Measurements from ENCODE around the gene GOLGA8N.

Gene GOLGA8N

DNA sequence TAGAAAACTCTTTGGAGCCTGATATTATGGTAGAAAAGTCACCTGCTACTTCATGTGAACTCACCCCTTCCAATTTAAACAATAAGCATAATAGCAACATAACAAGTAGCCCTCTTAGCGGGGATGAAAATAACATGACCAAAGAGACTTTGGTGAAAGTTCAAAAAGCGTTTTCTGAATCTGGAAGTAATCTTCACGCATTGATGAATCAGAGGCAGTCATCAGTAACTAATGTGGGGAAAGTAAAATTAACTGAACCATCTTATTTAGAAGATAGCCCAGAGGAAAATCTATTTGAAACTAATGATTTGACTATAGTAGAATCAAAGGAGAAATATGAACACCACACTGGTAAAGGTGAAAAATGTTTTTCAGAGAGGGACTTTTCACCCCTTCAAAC lies 43.2 kb downstream of the GOLGA8N start:
- Histone ChIP-seq H3K27me3 (replicated peaks; ENCODE audit: control insufficient read depth, insufficient read depth, low read length) (no peaks in the 10 kb centered on the region), H3K4me3 (replicated peaks; ENCODE audit: low read depth, low read length) (peak overlapping the region; percentile 22), H3K36me3 (ENCODE audit: control insufficient read depth, insufficient read depth, low read length) (peaks cover under 1% of the 10 kb centered on the region)
- DNase-seq (ENCODE audit: extremely low read depth, insufficient read length), result no peak
- TF ChIP-seq, protein P1, sequence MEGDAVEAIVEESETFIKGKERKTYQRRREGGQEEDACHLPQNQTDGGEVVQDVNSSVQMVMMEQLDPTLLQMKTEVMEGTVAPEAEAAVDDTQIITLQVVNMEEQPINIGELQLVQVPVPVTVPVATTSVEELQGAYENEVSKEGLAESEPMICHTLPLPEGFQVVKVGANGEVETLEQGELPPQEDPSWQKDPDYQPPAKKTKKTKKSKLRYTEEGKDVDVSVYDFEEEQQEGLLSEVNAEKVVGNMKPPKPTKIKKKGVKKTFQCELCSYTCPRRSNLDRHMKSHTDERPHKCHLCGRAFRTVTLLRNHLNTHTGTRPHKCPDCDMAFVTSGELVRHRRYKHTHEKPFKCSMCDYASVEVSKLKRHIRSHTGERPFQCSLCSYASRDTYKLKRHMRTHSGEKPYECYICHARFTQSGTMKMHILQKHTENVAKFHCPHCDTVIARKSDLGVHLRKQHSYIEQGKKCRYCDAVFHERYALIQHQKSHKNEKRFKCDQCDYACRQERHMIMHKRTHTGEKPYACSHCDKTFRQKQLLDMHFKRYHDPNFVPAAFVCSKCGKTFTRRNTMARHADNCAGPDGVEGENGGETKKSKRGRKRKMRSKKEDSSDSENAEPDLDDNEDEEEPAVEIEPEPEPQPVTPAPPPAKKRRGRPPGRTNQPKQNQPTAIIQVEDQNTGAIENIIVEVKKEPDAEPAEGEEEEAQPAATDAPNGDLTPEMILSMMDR (IDR thresholded peaks at IDR 0.05; ENCODE audit: insufficient read depth, low read length, poor library complexity, severe bottlenecking), result no peak

DNA sequence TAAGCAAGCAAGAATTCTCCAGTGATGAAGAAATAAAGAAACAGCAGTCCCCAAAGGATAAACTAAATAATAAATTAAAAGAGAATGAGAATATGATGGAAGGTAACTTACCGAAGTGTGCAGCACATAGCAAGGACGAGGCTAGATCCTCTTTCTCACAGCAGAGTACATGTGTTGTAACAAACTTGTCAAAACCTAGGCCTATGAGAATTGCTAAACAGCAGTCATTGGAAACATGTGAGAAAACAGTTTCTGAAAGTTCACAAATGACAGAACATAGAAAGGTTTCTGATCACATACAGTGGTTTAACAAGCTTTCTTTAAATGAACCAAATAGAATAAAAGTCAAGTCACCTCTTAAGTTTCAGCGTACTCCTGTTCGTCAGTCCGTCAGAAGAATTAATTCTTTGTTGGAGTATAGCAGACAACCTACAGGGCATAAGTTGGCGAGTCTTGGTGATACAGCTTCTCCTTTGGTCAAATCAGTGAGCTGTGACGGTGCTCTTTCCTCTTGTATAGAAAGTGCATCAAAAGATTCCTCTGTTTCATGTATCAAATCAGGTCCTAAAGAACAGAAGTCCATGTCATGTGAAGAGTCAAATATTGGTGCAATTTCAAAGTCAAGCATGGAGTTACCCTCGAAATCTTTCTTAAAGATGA lies 43.8 kb downstream of the GOLGA8N start:
- Histone ChIP-seq H3K27me3 (replicated peaks; ENCODE audit: control insufficient read depth, insufficient read depth, low read length) (no peaks in the 10 kb centered on the region), H3K4me3 (replicated peaks; ENCODE audit: low read depth, low read length) (no peak overlapping the region; the same call in 1 of the 2 replicates), H3K36me3 (ENCODE audit: control insufficient read depth, insufficient read depth, low read length) (peaks cover 2% of the 10 kb centered on the region)
- TF ChIP-seq, protein P1 (IDR thresholded peaks at IDR 0.05; ENCODE audit: insufficient read depth, low read length, poor library complexity, severe bottlenecking), result no peak
- DNase-seq (ENCODE audit: extremely low read depth, insufficient read length), result peak; percentile 29

DNA sequence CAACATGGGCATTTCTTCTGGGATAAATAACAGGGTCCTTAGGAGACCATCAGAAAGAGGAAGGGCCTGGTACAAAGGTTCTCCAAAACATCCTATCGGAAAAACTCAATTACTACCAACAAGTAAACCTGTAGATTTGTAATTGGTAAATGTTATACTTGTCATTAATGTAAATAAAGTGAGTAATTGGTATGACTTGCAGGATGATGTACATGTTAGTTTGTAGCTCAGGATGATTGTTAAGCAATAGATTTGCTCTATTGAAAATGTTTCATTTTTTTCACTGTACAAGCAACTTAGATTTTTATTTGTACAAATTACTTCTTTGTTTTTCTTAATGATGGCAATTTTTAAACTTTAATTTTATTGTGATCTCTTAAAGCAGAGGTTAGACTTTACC lies 44.4 kb downstream of the GOLGA8N start:
- no peak overlapping the region for H3K4me3 ChIP-seq (replicated peaks; ENCODE audit: low read depth, low read length)
- no peak for DNase-seq (ENCODE audit: extremely low read depth, insufficient read length)
- TF ChIP-seq, protein P1 (IDR thresholded peaks at IDR 0.05; ENCODE audit: insufficient read depth, low read length, poor library complexity, severe bottlenecking), result no peak
- H3K27me3 ChIP-seq (replicated peaks; ENCODE audit: control insufficient read depth, insufficient read depth, low read length), result no peaks in the 10 kb centered on the region
- H3K36me3 ChIP-seq (ENCODE audit: control insufficient read depth, insufficient read depth, low read length), result peaks cover 2% of the 10 kb centered on the region

DNA sequence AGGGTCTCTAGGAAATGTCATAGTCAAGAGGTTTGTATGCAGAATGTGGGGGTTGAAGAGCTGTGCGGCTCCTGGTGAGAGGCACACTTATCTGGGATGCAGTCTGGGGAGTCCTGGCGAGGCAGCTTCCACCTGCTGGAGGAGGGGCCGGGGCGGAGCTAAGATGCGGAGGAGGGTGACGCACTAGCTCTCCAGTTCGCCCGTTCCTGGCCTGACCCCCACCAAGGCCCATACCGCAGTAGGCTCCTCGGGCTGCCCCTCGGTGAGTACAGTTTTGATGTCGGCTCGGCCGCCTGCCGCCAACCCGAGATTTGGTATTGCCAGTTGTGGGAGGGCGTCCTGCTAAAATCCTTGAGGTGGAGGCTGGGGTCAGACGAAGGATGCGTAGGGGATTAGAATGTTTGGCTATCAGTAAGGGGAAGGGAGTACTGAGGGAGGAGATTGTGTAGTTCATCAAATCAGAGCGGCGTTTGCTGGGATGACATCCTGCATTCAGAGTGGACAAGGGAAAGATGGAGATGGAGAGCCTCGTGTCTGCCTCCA lies 48.3 kb downstream of the GOLGA8N start, which contains the start of gene SCG5:
TSS of gene SCG5 (plus strand) at position 194 of the 543 bp plus-strand sequence. CDS start 1,883 bp downstream, outside the sequence.
- TF ChIP-seq, protein P1 (IDR thresholded peaks at IDR 0.05; ENCODE audit: insufficient read depth, low read length, poor library complexity, severe bottlenecking), result no peak
- Histone ChIP-seq H3K36me3 (ENCODE audit: control insufficient read depth, insufficient read depth, low read length) (peaks cover 2% of the 10 kb centered on the region), H3K4me3 (replicated peaks; ENCODE audit: low read depth, low read length) (no peak within 1 kb of the TSS), H3K27me3 (replicated peaks; ENCODE audit: control insufficient read depth, insufficient read depth, low read length) (no peaks in the 10 kb centered on the region)
- DNase-seq (ENCODE audit: extremely low read depth, insufficient read length), result no peak

DNA sequence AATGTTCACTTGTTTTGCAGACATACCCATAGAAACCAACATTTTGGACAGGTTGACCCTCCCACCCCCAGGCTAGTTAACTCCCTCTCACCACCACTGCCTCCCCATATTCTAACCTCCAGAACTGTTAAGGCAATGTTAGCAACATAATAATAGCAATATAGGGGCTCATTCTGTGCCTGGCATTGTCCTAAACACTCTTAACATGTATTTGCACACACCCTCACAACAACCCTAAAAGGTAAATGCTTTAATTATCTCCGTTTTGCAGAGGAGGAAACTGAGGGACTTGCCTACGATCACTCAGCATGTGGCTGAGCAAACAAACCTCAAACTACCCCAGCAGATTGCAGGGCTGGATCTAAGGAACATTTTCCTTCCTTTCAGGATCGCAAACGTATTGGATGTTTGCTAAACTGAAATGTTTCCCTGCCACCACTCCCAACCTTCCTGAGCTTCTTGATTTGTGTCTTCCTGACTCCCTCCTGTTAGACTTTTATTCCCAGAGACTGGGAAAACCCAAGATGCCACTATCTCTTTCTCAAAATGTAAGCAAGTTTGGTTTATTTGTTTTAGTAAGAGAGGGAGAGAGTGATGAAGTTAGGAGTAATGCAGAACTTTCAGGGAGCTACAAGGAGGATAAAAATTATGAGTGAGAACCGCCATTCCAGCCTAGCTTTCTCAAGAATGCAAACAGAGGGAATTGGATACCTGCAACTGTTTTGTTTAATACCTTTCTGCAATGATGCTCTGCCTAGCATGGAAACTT lies 49.6 kb downstream of the GOLGA8N start:
- TF ChIP-seq, protein P1 (IDR thresholded peaks at IDR 0.05; ENCODE audit: insufficient read depth, low read length, poor library complexity, severe bottlenecking), result no peak
- Histone ChIP-seq H3K36me3 (ENCODE audit: control insufficient read depth, insufficient read depth, low read length) (peaks cover 2% of the 10 kb centered on the region), H3K27me3 (replicated peaks; ENCODE audit: control insufficient read depth, insufficient read depth, low read length) (no peaks in the 10 kb centered on the region)

More for the DNA sequence above, 49.6 kb downstream of the GOLGA8N start:
- H3K4me3 ChIP-seq (replicated peaks; ENCODE audit: low read depth, low read length), result no peak overlapping the region
- DNase-seq (ENCODE audit: extremely low read depth, insufficient read length), result no peak

Measured in GM06990 (cell line).